B cell (primary cell): Measurements from ENCODE around the gene SCGB2A2.

ENCODE experiments used
- EZH2 ChIP-seq: IDR thresholded peaks from 2 replicates; pipeline ENCODE4 v1.6.1; 2012; ENCODE audit warnings: borderline replicate concordance, low read depth, mild to moderate bottlenecking, moderate library complexity, low read length; ENCODE audit not compliant: insufficient read depth, poor library complexity, severe bottlenecking
- TF ChIP-seq, protein P1 (sequence below): fragments of 200-600 bp; IDR thresholded peaks from one replicate; pipeline ENCODE4 v1.8.0; 2022; ENCODE audit warnings: antibody characterized with exemption, mild to moderate bottlenecking

DNA sequence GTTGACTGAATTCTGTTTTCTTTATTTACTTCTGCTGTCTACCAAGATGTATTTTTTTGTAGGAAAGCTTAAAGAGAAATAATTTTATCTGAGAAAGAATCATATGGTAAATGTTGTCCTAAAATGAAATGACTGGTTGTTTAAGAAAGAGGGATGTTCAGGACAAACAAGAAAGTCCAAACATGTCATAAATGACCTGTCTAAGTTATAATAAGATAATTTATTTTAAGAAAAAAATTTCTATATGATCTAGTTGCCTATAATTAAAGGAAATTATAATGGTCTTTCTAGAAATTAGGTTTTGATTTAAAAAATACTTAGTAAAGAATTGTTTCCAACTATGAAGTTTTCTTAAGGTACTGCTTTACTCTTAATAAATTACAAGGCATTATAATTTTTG lies 10.5 kb downstream of the SCGB2A2 start:
- TF ChIP-seq, protein P1, sequence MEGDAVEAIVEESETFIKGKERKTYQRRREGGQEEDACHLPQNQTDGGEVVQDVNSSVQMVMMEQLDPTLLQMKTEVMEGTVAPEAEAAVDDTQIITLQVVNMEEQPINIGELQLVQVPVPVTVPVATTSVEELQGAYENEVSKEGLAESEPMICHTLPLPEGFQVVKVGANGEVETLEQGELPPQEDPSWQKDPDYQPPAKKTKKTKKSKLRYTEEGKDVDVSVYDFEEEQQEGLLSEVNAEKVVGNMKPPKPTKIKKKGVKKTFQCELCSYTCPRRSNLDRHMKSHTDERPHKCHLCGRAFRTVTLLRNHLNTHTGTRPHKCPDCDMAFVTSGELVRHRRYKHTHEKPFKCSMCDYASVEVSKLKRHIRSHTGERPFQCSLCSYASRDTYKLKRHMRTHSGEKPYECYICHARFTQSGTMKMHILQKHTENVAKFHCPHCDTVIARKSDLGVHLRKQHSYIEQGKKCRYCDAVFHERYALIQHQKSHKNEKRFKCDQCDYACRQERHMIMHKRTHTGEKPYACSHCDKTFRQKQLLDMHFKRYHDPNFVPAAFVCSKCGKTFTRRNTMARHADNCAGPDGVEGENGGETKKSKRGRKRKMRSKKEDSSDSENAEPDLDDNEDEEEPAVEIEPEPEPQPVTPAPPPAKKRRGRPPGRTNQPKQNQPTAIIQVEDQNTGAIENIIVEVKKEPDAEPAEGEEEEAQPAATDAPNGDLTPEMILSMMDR, result no peak
- TF ChIP-seq EZH2, result no peak
